HG02798 (cell line): Measurements from ENCODE around the gene FBXO11.

Experiments used
- ATAC-seq: cut with Tn5 transposase; IDR thresholded peaks from one replicate; pipeline ENCODE4 v1.9.1; 2021; ENCODE audit warnings: mild to moderate bottlenecking; ENCODE audit not compliant: unreplicated experiment, poor library complexity

The FBXO11 gene

DNA sequence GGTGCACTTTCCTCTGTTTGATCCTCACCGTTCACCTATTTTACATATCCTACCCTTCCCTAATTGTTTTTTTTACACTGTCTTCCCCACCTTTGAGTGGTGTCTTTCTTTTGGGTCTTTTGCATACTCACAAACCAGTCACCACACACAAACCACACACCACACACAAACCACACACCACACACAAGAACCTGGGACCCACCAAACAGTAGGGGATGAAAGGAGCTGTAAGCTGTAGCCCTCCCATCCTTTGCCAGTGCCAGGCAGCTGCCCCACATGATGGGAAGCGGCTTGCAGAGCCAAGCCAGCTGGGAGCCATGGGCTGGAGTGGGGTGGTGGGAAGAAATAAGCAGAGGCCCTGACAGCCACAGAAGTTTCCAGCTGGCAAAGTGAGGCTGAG lies 162.2 kb downstream of the FBXO11 start:
- no peak for ATAC-seq

DNA sequence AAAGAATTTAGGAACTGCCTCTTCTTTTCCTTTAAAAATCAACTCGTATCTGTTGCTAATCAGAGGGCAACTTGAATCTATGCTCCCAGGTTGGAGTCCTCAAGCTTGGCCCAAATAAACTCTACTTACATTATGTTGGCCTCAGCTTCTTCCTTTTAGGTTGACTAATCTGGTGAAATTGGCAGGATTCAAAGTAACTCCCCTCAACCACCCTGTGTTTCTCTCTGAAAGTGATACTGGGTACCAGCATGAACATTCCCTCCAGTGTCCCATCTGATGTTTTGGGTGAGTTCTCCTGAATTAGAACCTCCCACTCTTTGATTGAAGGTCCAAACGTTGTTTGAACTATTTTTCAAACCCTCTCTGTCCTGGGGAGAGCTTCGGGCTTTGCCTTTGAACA lies 164.7 kb downstream of the FBXO11 start:
- no peak for ATAC-seq

DNA sequence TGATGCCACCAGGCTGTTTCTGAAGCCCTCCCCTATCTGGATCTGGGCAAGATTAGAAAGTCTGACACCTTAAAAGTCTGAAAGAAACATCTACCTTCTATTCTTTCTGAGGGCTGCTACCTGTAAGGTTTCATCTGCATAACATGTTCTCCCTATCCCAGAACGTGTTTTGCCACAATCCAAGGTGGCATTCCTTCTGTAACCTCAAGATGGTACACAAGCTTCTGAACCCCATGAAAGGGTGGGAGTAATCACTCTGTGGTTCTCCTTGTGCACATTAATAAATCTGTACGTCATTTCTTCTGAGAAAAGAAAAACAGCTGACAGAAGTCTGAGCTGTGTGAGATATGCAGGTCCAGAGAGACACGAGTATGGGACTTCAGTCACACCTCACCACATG lies 165.2 kb downstream of the FBXO11 start:
- no peak for ATAC-seq
